Uterus (tissue), 2 donors: ENCODE measurements around the gene SORBS1.

Experiments
- CTCF ChIP-seq, 4 experiments: fragments of 200-600 bp in 2 of 4; fragments of 450-650 bp in 2 of 4; sonication (generic) in 2 of 4; IDR thresholded peaks; one replicate each; pipeline ENCODE4 v1.5.1; 2016 to 2019; ENCODE audit warnings: antibody characterized with exemption in 4 of 4, mild to moderate bottlenecking in 2 of 4, moderate library complexity in 1 of 4
- POLR2A ChIP-seq, 2 donors: fragments of 450-650 bp; IDR thresholded peaks; one replicate each; pipeline ENCODE4 v1.6.1; 2016; ENCODE audit warnings: antibody characterized with exemption in 2 of 2, mild to moderate bottlenecking in 1 of 2, moderate library complexity in 1 of 2

GRCh38 chr10:95388539-95388938, 172.6 kb downstream of the SORBS1 start:
- no peak for TF ChIP-seq CTCF (IDR thresholded peaks at IDR 0.05)
- TF ChIP-seq POLR2A (IDR thresholded peaks at IDR 0.05) = no peak
